B cell (primary cell): Measurements from ENCODE around the gene GABPB2. TPM values are rescaled to one million over a fixed set of nuclear protein-coding genes. Genes with fewer than 3 reads are reported as not detected.
A peak's percentile ranks its signal among the peaks of the same experiment; 100 is the strongest.

ENCODE experiments used
- ATAC-seq: fragments of 200-7000 bp; cut with Tn5 transposase; one replicate; pipeline ENCODE4 v1.10.0; 2021; ENCODE audit warnings: low read depth, mild to moderate bottlenecking, moderate number of reproducible peaks, moderate library complexity
- CTCF ChIA-PET: fragments of 350-600 bp; sonication (Branson Sonifier 250); formaldehyde crosslinking; loops from one replicate; lab custom pipeline; 2021; ENCODE audit warnings: antibody characterized with exemption, inconsistent platforms; lab: Charles Lee
- POLR2A ChIA-PET: fragments of 350-600 bp; sonication (Branson Sonifier 250); formaldehyde crosslinking; loops from one replicate; lab custom pipeline; 2021; ENCODE audit warnings: antibody characterized with exemption; lab: Charles Lee
- DNase-seq: peaks from one replicate; pipeline ENCODE4 v3.0.0; 2013
- H2AFZ ChIP-seq: 2 replicates; pipeline ENCODE4 v1.6.1; 2012; ENCODE audit warnings: mild to moderate bottlenecking, low read depth, low read length; ENCODE audit not compliant: insufficient read depth, poor library complexity, severe bottlenecking
- H3K27ac ChIP-seq, 2 donors: 1 replicate in 1 of 2; 2 replicates in 1 of 2; pipeline ENCODE4 v1.5.1; 2012 to 2013; ENCODE audit warnings: low read length in 2 of 2, mild to moderate bottlenecking in 2 of 2, moderate library complexity in 1 of 2
- H3K27me3 ChIP-seq, 4 experiments: fragments of 200-600 bp in 1 of 4; sonication (generic) in 1 of 4; replicated peaks in 1 of 4; 1 replicate in 2 of 4; 2 replicates in 2 of 4; pipeline versions ENCODE4 v1.6.1 to v1.7.0; 2013 to 2016; ENCODE audit warnings: low read length in 3 of 4, mild to moderate bottlenecking in 2 of 4, mixed read lengths in 1 of 4, moderate library complexity in 1 of 4; ENCODE audit not compliant: insufficient read depth in 4 of 4, control insufficient read depth in 3 of 4; ENCODE audit errors: control extremely low read depth in 1 of 4
- H3K36me3 ChIP-seq, 2 experiments: replicated peaks in 1 of 2; 1 replicate in 1 of 2; 2 replicates in 1 of 2; pipeline versions ENCODE4 v1.6.1 to v1.7.1; 2013; ENCODE audit warnings: low read length in 1 of 2; ENCODE audit not compliant: insufficient read depth in 2 of 2, control insufficient read depth in 1 of 2; ENCODE audit errors: control extremely low read depth in 1 of 2, extremely low read depth in 1 of 2
- H3K4me1 ChIP-seq, 2 donors: fragments of 200-600 bp in 1 of 2; sonication (generic) in 1 of 2; 1 replicate in 1 of 2; 2 replicates in 1 of 2; pipeline versions ENCODE4 v1.5.1 to v1.6.1; 2013 to 2017; ENCODE audit warnings: low read length in 2 of 2; ENCODE audit not compliant: control insufficient read depth in 2 of 2, insufficient read depth in 2 of 2
- H3K4me2 ChIP-seq: replicated peaks from 2 replicates; pipeline ENCODE3; 2012; ENCODE audit warnings: mild to moderate bottlenecking, low read depth, low read length; ENCODE audit not compliant: poor library complexity, severe bottlenecking
- H3K4me3 ChIP-seq, 5 experiments: fragments of 200-600 bp in 1 of 5; sonication (generic) in 1 of 5; 1 replicate in 3 of 5; 2 replicates in 2 of 5; pipeline versions ENCODE4 v1.5.1 to v1.7.0; 2011 to 2016; ENCODE audit warnings: low read length in 4 of 5, mild to moderate bottlenecking in 4 of 5, low read depth in 2 of 5, control low read depth in 1 of 5, moderate library complexity in 1 of 5; ENCODE audit not compliant: insufficient read depth in 1 of 5; ENCODE audit errors: control extremely low read depth in 1 of 5, extremely low read depth in 1 of 5
- H3K79me2 ChIP-seq: fragments of 200-600 bp; sonication (generic); one replicate; pipeline ENCODE4 v1.6.0; 2016; ENCODE audit warnings: low read length; ENCODE audit not compliant: control insufficient read depth, insufficient read depth
- H3K9ac ChIP-seq: fragments of 200-600 bp; sonication (generic); 2 replicates; pipeline ENCODE4 v1.6.1; 2017; ENCODE audit warnings: mild to moderate bottlenecking, low read length, moderate library complexity
- H3K9me3 ChIP-seq, 3 donors: one replicate each; pipeline versions ENCODE4 v1.6.1 to v1.7.1; 2013; ENCODE audit warnings: low read length in 2 of 3; ENCODE audit not compliant: control insufficient read depth in 2 of 3, insufficient read depth in 1 of 3; ENCODE audit errors: control extremely low read depth in 1 of 3
- H4K20me1 ChIP-seq: 2 replicates; pipeline ENCODE4 v1.6.0; 2012; ENCODE audit warnings: mild to moderate bottlenecking, low read length; ENCODE audit not compliant: insufficient read depth, control insufficient read depth, poor library complexity, severe bottlenecking
- H3K27ac Mint-ChIP-seq: one replicate; pipeline ENCODE4 v1.8.0; 2021; ENCODE audit warnings: mixed read lengths
- H3K27me3 Mint-ChIP-seq: one replicate; pipeline ENCODE4 v1.8.0; 2021; ENCODE audit warnings: mixed read lengths
- H3K4me1 Mint-ChIP-seq: one replicate; pipeline ENCODE4 v1.8.0; 2021; ENCODE audit warnings: mixed read lengths
- H3K4me3 Mint-ChIP-seq: one replicate; pipeline ENCODE4 v1.8.0; 2021; ENCODE audit warnings: mixed read lengths
- H3K9me3 Mint-ChIP-seq: one replicate; pipeline ENCODE4 v1.8.0; 2022; ENCODE audit warnings: mixed read lengths; ENCODE audit not compliant: insufficient read depth
- EZH2 ChIP-seq: IDR thresholded peaks from 2 replicates; pipeline ENCODE4 v1.6.1; 2012; ENCODE audit warnings: borderline replicate concordance, low read depth, mild to moderate bottlenecking, moderate library complexity, low read length; ENCODE audit not compliant: insufficient read depth, poor library complexity, severe bottlenecking
- WGBS: methylation state at CpG from one replicate; pipeline ENCODE4 v1.1.5; 2013; ENCODE audit warnings: missing lambda C conversion rate; ENCODE audit not compliant: insufficient coverage; 5-methylcytosine and 5-hydroxymethylcytosine counted together
- intact Hi-C: fragments of 100-400 bp; cut with micrococcal nuclease; formaldehyde crosslinking; loops from one replicate; pipeline ENCODE4 v1.10.0; 2022
- polyA plus RNA-seq: library from polyadenylated mRNA; depleted of rRNA; stranded (reverse); fragments of >200 nt; gene quantifications from 2 replicates; pipeline ENCODE4 v1.2.3, GENCODE V29; 2012
- total RNA-seq, 2 donors: library from RNA; stranded (reverse); fragments of 120-200 nt in 1 of 2; gene quantifications; 1 replicate in 1 of 2; 2 replicates in 1 of 2; pipeline versions ENCODE4 v1.2.3 to v1.2.4, GENCODE V29; 2013 to 2022
- TF ChIP-seq, protein P1 (sequence below): fragments of 200-600 bp; IDR thresholded peaks from one replicate; pipeline ENCODE4 v1.8.0; 2022; ENCODE audit warnings: antibody characterized with exemption, mild to moderate bottlenecking

GABPB2 gene
- total and polyA plus RNA-seq, 2 donors (not counting 1 experiment from before 2014, with no cell fraction given), result 15.1 to 22.4 TPM

DNA sequence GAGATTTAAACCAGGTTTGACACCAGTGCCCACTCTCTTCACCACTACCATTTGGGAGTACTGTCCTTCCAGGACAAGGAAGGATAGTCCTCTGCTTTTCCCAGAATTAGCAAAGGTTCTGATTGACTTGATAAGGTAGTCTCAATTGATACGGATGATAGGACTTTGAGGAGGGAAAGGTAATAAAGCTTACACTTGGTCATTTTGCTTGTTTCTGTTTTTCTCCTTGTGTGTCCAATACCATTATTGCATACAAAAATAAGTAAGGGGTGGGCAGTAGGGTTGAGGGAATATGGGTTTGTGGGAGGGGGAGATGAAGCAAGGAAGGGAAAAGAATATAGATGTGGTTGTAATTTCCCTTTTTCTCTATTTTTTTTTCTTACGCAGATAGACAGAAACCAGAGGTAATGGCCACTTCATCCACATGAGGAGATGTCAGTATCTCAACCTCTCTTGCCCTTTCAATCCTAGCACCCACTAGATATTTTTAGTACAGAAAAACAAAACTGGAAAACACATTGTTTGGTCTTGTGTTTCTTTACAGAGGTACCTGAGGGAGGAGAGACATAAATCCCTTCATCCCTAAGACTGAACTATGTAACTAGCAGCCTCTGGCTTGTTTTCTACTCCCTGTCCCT lies 20.4 kb upstream of the GABPB2 start:
- Mint-ChIP-seq H3K4me3 (peak overlapping the region; percentile 29), H3K27me3 (no peaks in the 10 kb centered on the region), H3K9me3 (no peaks in the 10 kb centered on the region), H3K4me1 (peaks cover 49% of the 10 kb centered on the region), H3K27ac (peak overlapping the region; percentile 84)
- POLR2A ChIA-PET, result interaction anchor here (1.2 to 3.9 kb wide), 2 partner anchors 8 to 10 kb away, joined by 5 to 29 read pairs; partner anchors contain the start of genes CDC42SE1 and MLLT11
- no peak overlapping the region for H2AFZ ChIP-seq
- H3K27me3 ChIP-seq, result no peaks in the 10 kb centered on the region
- H3K27ac ChIP-seq, result peak overlapping the region in 1 of 2 donors; percentile 53
- intact Hi-C loops, result no loop called here
- H3K9ac ChIP-seq, result no peak overlapping the region
- peaks cover 0 to 47% of the 10 kb centered on the region in 2 experiments for H3K36me3 ChIP-seq
- H3K79me2 ChIP-seq, result peaks cover 19% of the 10 kb centered on the region
- ATAC-seq, result no peak
- no peaks in the 10 kb centered on the region for H3K9me3 ChIP-seq
- no peak overlapping the region for H3K4me3 ChIP-seq
- H3K4me1 ChIP-seq, result peaks cover 30 to 43% of the 10 kb centered on the region in 2 donors
- WGBS, result no CpG with 5 or more reads among the region's 2 CpGs
- no peak for DNase-seq
- peaks cover 6% of the 10 kb centered on the region for H4K20me1 ChIP-seq
- TF ChIP-seq, protein P1, sequence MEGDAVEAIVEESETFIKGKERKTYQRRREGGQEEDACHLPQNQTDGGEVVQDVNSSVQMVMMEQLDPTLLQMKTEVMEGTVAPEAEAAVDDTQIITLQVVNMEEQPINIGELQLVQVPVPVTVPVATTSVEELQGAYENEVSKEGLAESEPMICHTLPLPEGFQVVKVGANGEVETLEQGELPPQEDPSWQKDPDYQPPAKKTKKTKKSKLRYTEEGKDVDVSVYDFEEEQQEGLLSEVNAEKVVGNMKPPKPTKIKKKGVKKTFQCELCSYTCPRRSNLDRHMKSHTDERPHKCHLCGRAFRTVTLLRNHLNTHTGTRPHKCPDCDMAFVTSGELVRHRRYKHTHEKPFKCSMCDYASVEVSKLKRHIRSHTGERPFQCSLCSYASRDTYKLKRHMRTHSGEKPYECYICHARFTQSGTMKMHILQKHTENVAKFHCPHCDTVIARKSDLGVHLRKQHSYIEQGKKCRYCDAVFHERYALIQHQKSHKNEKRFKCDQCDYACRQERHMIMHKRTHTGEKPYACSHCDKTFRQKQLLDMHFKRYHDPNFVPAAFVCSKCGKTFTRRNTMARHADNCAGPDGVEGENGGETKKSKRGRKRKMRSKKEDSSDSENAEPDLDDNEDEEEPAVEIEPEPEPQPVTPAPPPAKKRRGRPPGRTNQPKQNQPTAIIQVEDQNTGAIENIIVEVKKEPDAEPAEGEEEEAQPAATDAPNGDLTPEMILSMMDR, result no peak
- no peak for TF ChIP-seq EZH2
- H3K4me2 ChIP-seq, result no peak overlapping the region
- CTCF ChIA-PET, result interaction anchor here (3.0 to 5.7 kb wide), 3 partner anchors 9 to 26 kb away, joined by 15 to 63 read pairs (median 18); partner anchors contain the start of genes CDC42SE1, GABPB2 and MLLT11

DNA sequence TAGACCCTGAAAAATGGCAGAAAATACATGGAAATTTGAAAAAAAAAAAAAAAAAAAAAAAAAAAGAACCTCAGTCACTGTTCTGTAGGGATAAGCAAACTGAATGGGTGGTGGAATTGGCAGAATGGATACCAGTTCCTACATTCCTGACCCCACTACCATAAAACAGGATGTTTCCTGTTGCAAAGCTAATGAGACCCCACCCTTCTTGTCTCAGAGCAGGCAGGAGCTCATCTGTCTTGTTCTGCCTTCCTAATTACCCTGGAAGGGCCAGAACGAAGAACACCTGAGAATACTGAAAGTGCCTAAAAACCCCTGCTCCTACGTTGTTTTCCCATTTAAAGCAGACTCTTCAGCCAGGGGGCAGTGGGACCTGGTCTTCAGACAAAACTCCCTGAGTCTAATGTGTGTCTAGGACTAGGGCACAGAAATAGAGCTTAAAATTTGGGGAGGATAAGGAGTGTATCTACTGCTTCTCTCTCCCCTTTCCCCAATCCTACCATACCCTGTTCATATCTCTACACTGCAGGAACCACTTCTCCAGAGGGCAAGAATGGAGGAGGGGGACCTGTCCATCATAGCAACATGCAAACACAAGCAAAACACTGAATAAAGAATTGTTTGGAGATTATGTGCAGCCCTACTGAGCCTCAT lies 19.1 kb upstream of the GABPB2 start:
- Histone ChIP-seq H3K4me2 (no peak overlapping the region), H3K9ac (no peak overlapping the region), H4K20me1 (peaks cover 12% of the 10 kb centered on the region), H3K36me3 (peaks cover 0 to 58% of the 10 kb centered on the region in 2 experiments), H2AFZ (no peak overlapping the region), H3K4me1 (peaks cover 42 to 52% of the 10 kb centered on the region in 2 donors), H3K9me3 (no peaks in the 10 kb centered on the region), H3K4me3 (no peak overlapping the region), H3K27ac (peak overlapping the region in 1 of 2 donors; percentile 44), H3K27me3 (no peaks in the 10 kb centered on the region), H3K79me2 (peaks cover 25% of the 10 kb centered on the region)
- CTCF ChIA-PET, result interaction anchor here (0.7 to 5.7 kb wide), 3 partner anchors 8 to 431 kb away, joined by 3 to 63 read pairs (median 18); partner anchors contain the start of genes CDC42SE1, GABPB2 and MLLT11
- no peak overlapping the region for H3K4me3 Mint-ChIP-seq
- intact Hi-C loops, result no loop called here
- TF ChIP-seq, protein P1, result no peak
- TF ChIP-seq EZH2, result no peak
- DNase-seq (no peak), ATAC-seq (no peak)
- peak overlapping the region; percentile 44 for H3K27ac Mint-ChIP-seq
- POLR2A ChIA-PET, result interaction anchor here (0.6 to 1.2 kb wide), 4 partner anchors 8 to 311 kb away, joined by 3 to 8 read pairs (median 4); partner anchors contain the start of genes CDC42SE1 and MLLT11
- no CpG with 5 or more reads among the region's 2 CpGs for WGBS
- H3K9me3 Mint-ChIP-seq, result no peaks in the 10 kb centered on the region
- H3K4me1 Mint-ChIP-seq, result peaks cover 56% of the 10 kb centered on the region
- H3K27me3 Mint-ChIP-seq, result no peaks in the 10 kb centered on the region
